ENCODE measurements around the gene CCL25.

DNA sequence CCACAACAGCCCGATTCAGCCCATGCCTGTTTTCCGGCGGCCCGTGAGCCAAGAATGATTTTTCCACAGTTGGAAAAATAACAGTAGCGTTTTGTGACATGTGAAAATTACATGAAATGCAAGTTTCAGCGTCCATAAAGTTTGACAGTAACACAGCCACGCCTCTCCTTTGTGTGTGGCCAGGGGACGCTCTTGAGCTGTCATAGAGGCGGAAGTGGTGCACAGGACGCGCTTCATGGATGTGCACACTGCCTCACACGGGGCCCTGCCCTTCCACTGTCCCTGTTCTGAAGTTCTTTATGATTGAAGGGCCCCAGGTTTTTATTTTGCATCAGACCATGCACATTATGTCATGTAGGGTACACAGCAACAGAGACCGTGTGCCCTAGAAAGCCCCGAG is 34.8 kb upstream of the CCL25 start:
- TF ChIP-seq CTCF (IDR thresholded peaks at IDR 0.05) = no peak
- TF ChIP-seq POLR2A (IDR thresholded peaks at IDR 0.05) = no peak
- no peak for TF ChIP-seq EP300 (IDR thresholded peaks at IDR 0.05)

All from ovary (tissue), 3 donors.